ENCODE measurements around the gene R3HDML.

R3HDML gene

GRCh38 chr20:44367746-44368145 is 30.9 kb downstream of the R3HDML start:
- DNase-seq (ENCODE audit: low read depth in 1 of 2, low spot score in 1 of 2), result no peak
- no peaks in the 10 kb centered on the region for H3K27me3 ChIP-seq (ENCODE audit: insufficient read depth, poor library complexity, severe bottlenecking)
- H3K27ac ChIP-seq (replicated peaks), result no peak overlapping the region
- TF ChIP-seq SPI1 (IDR thresholded peaks at IDR 0.05; ENCODE audit: borderline replicate concordance, low read depth) (no peak), REST (IDR thresholded peaks at IDR 0.05; ENCODE audit: insufficient replicate concordance, low read depth) (no peak), GABPA (IDR thresholded peaks at IDR 0.05; ENCODE audit: low read depth) (no peak)
- no peak overlapping the region for H3K4me3 ChIP-seq (replicated peaks; ENCODE audit: insufficient read depth, low read length)

- no peak for TF ChIP-seq POLR2AphosphoS5 (IDR thresholded peaks at IDR 0.05; ENCODE audit: low read depth)
- TF ChIP-seq SPI1 (IDR thresholded peaks at IDR 0.05; ENCODE audit: borderline replicate concordance, low read depth), result no peak
- TF ChIP-seq REST (IDR thresholded peaks at IDR 0.05; ENCODE audit: insufficient replicate concordance, low read depth), result no peak
- no peak for TF ChIP-seq CTCF (IDR thresholded peaks at IDR 0.05; ENCODE audit: insufficient read depth, low read length)
- TF ChIP-seq GABPA (IDR thresholded peaks at IDR 0.05; ENCODE audit: low read depth), result no peak
- no peak overlapping the region for H3K27ac ChIP-seq (replicated peaks)
- no peak overlapping the region for H3K4me3 ChIP-seq (replicated peaks; ENCODE audit: insufficient read depth, low read length)
- DNase-seq (ENCODE audit: low read depth in 1 of 2, low spot score in 1 of 2), result no peak
- no peaks in the 10 kb centered on the region for H3K27me3 ChIP-seq (ENCODE audit: insufficient read depth, poor library complexity, severe bottlenecking)
Measured at GRCh38 chr20:44370639-44371218, 33.9 kb downstream of the R3HDML start.

GRCh38 chr20:44382641-44383040 is 45.8 kb downstream of the R3HDML start:
- DNase-seq (ENCODE audit: low read depth in 1 of 2, low spot score in 1 of 2), result no peak
- H3K27me3 ChIP-seq (ENCODE audit: insufficient read depth, poor library complexity, severe bottlenecking), result no peaks in the 10 kb centered on the region
- TF ChIP-seq GABPA (IDR thresholded peaks at IDR 0.05; ENCODE audit: low read depth), result no peak
- no peak for TF ChIP-seq SPI1 (IDR thresholded peaks at IDR 0.05; ENCODE audit: borderline replicate concordance, low read depth)
- no peak overlapping the region for H3K27ac ChIP-seq (replicated peaks)
- no peak overlapping the region for H3K4me3 ChIP-seq (replicated peaks; ENCODE audit: insufficient read depth, low read length)

- Histone ChIP-seq H3K27me3 (ENCODE audit: insufficient read depth, poor library complexity, severe bottlenecking) (no peaks in the 10 kb centered on the region), H3K4me3 (replicated peaks; ENCODE audit: insufficient read depth, low read length) (no peak overlapping the region), H3K27ac (replicated peaks) (no peak overlapping the region)
- DNase-seq (ENCODE audit: low read depth in 1 of 2, low spot score in 1 of 2), result peak; percentile 21 to 77
- TF ChIP-seq CTCF (IDR thresholded peaks at IDR 0.05; ENCODE audit: insufficient read depth, low read length) (peak; percentile 90), REST (IDR thresholded peaks at IDR 0.05; ENCODE audit: insufficient replicate concordance, low read depth) (no peak)
Measured at GRCh38 chr20:44384423-44385027, 47.7 kb downstream of the R3HDML start.

Measured in HL-60 (cell line).